GM12873 (cell line): ENCODE results near the gene TOB2.

Experiments
- TF ChIP-seq, protein P1 (sequence below): IDR thresholded peaks from 2 replicates; pipeline ENCODE4 v1.5.1; 2012; ENCODE audit warnings: low read depth, mild to moderate bottlenecking, moderate library complexity, low read length, control low read depth; ENCODE audit not compliant: insufficient read depth; ENCODE audit errors: missing control alignments

TOB2 gene

DNA sequence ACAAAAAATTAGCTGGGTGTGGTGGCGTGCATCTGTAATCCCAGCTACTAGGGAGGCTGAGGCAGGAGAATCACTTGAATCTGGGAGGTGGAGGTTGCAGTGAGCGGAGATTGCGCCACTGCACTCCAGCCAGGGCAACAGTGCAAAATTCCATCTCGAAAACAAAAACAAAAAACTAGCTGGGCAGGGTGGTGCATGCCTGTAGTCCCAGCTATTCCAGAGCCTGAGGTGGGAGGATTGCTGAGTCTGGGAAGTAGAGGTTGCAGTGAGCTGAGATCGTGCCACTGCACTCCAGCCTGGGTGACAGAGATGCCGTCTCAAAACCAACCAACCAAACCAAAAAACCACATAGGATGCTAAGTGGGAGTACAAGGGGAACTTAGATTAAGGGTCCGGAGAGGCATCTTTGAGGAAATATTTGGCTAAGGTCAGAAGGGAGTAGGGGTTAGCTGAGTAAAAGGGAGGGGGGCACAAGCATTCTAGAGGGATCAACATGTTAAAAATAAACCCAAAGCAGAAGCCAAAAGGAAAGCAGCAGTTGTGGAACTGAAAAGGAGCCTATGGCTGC lies 11.6 kb upstream of the TOB2 start:
- TF ChIP-seq, protein P1, sequence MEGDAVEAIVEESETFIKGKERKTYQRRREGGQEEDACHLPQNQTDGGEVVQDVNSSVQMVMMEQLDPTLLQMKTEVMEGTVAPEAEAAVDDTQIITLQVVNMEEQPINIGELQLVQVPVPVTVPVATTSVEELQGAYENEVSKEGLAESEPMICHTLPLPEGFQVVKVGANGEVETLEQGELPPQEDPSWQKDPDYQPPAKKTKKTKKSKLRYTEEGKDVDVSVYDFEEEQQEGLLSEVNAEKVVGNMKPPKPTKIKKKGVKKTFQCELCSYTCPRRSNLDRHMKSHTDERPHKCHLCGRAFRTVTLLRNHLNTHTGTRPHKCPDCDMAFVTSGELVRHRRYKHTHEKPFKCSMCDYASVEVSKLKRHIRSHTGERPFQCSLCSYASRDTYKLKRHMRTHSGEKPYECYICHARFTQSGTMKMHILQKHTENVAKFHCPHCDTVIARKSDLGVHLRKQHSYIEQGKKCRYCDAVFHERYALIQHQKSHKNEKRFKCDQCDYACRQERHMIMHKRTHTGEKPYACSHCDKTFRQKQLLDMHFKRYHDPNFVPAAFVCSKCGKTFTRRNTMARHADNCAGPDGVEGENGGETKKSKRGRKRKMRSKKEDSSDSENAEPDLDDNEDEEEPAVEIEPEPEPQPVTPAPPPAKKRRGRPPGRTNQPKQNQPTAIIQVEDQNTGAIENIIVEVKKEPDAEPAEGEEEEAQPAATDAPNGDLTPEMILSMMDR = no peak

DNA sequence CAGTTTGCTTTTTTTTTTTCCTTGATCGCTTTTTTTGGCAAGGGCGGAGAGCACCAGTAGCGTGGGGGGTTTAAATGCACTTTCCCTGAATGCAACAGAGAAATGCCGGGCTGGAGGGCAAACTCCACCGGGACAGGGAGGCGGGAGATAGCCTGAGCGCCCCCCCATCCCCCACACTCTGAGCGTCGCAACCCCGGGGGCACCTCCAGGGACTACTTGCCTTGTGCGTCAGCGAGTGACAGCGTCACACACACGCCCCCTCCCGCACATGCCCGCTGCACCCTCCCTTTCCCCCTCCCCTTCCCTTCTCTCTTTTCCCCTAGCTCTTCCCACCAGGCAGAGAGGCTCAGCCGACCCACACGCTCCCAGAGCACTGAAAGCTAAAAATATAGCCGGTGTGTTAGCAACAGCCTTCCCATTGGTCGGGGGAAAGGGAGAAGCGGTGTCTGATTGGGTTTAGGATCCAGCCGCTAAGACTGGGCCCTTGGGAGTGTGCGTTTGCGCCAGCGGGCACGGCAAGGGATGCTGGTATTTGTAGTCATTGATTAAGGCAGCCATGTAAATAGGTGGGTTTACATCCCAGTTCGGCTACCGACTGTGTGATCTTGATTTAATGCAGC lies 1.7 kb upstream of the TOB2 start:
- TF ChIP-seq, protein P1 = no peak

DNA sequence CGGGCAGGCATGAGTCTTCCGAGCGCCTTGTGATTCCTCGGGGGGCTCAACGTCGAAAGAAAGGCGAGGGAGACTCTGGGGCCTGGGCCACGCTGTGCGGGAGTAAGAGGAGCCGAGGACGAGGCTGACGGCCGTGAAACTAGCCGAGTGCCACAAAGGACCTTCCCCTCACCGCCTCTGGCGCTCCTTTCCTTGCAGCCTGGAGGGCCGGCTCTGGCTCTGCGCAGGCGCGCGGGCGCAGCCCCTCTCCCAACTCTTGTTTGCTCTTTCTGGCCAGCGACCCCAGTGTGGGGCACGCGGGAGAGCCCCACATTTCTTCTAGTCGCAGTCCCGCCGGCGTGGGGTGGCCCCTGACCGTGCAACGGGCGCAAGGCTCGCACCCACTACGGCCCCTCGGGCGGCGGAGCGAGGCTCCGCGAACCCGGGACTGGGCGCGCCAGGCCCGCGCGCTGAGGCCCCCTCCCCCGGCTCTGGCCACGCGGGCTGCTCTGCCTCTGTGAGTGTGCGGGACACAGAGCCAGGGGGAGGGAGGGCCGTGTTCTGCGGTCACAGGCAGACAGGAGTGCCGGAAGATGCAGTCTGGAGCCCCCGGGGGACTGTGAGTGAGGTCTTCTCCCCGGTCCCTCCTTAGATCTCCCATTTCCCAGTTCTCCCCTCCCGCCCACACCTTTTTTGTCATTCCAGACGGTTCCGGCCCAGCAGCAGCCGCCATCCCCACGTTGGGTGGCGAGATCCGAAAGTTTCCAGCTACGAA lies 1.0 kb upstream of the TOB2 start:
- TF ChIP-seq, protein P1 = no peak

DNA sequence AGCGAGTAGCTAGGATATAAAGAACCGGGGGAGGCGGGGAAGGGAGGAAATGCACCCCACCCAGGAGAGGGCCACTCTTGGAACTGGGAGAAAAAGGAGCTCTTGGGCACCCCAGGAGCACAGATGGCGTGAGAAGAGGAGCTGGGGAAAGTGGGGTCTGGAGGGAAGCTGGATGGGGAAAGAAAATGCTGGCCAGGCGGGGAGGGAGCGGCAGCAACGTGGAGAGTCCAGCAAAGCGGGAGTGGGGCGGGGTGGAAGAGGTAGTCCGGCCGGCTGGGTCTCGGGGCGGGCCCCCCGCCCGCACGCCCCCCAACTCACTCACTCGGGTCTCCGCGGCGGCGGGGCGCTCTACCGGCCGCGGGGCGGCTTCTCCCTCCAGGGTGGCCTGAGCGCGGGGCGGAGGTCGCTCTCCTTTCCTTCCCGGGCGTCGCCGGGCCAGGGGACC lies 522 bp downstream of the TOB2 start:
- TF ChIP-seq, protein P1 = no peak

DNA sequence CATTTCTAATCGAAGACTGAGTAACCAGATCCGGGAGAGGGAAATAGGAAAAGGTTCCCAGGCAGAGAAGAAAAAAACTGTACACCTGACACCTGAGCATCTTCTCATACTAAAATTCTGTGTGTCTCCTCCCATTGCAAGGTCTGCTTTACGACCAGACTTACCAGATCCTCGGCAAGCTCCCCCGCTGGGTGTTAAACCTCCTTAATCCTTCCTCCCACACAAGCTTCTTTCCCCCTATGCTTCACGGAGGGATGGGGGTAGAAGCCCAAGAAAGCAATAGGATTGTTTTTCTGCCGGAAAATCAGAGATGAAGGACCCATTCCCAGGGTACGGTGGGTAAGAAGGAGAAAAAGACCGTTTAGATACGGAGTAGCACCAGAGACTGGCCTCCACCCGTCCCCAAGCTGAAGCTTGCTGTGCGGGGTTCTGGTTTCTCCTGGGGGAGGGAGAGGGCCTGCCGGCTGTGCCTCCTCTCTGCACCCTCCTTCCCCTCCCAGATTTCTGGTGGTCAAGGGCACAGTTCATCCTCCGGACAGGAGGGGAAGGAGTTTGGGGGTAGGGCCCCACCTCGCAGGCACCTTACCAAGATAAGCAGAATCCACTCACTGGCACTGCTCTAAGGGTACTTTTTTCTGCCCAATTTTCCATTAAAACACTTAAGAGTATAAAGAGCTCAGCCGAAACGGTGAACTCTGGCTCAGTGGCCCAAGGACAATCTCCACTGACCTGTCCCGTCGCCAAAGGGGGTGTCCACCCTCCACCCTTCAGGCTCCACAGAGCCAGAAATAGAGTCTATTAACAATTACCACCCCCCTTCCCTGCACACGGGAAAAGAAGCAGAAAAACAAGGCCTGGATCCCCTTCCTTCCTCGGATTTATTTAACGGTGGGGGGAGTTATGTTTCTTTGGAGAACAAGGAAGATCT lies 1.2 kb downstream of the TOB2 start:
- TF ChIP-seq, protein P1 = no peak

DNA sequence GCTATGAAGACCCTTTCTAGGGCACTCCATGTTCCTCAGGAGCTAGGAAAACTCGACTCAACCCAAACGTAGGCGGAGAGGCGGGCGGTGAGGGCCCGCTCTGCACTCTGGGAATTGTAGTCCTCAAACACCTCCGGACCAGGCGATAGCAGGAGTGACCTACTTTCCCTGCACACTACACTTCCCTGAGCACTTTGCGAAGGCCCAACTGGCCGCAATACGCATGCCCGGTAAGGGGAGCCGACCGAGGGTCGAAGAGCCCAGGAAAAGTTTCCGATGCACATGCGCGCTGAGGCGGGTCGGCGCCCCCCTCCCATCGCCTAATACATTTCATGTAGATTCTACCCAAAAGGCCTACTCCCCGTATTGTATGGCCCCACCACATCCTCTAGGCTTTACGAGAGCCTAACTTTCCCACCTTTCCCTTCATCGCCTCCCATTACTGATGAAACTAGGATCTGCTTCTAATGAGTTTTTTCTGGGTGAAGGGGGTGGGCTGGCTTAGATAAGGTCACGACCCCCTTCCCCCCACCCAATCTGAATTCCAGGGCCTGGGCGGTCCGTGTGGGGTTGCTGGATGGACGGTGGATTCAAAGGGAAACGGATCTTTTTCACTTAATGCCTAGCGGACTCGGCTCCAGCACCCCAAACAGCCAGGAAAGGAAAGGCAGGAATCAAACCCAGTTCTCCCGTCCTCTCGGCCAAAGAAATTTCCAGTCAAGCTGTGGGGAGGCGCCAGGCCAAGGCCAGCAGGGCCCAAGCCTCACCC lies 2.1 kb downstream of the TOB2 start:
- TF ChIP-seq, protein P1 = no peak
